ELR (cell line): Measurements from ENCODE around the gene NCKAP5.
A peak's percentile ranks its signal among the peaks of the same experiment; 100 is the strongest.
"Not testable (repeated sequence)": the region's sequence is repeated elsewhere in the genome, so short reads cannot be mapped to it uniquely, and the experiment has no call there.

Experiments used
- DNase-seq: peaks from one replicate; pipeline ENCODE4 v3.0.0-alpha.2; 2015; ENCODE audit warnings: low read depth

NCKAP5 gene

DNA sequence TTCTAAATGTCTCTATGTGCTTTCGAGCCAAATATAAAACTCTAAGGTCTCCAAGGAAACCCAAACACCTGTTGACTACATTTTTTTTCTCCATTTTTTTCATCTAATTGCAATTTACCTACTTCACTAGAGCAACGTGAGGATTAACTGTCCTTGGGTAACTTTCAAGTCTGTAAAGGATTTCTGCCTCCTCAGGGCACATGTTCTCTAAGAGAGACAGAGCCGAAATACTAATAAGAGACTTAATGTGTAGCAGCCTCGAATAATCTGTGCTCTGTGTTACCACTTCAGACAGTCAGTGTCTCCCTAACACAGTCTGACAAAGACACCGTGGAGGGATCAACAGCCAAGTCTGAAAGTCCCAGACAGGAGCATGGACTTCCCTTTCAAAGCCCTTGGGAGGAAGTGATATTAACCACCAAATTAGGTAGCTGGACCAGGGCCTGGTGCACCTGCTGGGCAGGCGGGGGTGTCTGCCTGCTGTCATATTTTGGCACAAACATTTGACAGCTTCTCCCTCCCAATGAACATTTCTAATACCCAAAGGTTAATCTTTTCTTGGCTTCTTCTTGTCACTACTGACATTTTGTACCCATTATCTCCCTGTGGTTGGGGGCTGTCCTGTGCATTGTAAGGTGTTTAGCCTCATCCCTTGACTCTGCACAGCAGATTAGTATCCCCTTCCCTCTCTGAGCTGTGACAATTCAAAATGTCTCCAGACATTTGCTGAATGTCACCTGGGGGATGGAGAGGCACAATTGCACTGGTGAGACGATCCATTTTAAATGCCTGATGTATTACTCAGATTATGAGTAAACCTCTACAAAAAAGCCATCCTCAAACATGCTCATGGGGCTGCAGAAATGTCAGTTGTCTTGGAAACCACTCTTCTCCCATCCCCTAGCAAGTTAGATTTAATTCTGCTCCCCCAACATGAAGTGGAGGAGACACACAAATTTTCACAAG lies 852.6 kb downstream of the NCKAP5 start:
- DNase-seq = peak; percentile 53

DNA sequence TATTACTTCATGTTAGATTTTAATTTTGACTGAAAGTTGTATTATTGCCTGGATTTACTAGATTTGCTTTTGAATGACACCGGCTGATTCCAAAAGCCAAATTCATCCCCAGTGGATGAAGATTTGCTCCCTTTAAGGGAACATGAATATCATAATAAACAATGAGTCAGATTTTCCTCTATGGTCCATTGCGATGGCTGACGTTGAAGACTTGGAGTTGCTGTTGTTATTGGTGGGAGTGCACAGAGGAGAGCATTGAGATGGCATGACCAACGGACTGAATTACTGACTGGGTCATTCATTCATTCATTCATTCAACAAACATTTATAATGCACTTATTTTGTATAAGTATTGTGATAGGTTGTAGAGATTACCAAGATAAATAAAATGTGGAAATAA lies 864.9 kb downstream of the NCKAP5 start:
- DNase-seq = peak; percentile 34

DNA sequence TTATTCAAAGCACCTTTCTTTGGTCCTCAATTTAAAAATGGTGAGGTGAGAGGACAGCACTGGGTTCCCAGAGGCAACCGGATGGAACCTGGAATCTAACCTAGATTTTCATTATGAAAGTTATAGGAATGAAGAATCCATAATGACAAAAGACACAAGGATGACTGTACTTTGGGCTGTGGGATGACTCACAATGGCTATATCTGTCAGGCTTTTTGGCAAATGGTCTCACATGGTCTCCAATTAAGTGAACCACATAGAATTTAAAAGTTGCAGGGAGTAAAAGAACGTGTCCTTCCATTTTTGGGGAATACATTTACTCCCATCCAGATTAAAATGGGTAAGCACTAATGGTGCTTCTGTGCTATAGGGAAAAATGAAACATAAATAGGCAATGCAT lies 866.5 kb downstream of the NCKAP5 start:
- DNase-seq = peak; percentile 76

DNA sequence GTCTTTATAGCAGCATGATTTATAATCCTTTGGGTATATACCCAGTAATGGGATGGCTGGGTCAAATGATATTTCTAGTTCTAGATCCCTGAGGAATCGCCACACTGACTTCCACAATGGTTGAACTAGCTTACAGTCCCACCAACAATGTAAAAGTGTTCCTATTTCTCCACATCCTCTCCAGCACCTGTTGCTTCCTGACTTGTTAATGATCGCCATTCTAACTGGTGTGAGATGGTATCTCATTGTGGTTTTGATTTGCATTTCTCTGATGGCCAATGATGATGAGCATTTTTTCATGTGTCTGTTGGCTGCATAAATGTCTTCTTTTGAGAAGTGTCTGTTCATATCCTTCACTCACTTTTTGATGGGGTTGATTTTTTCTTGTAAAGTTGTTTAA lies 868.5 kb downstream of the NCKAP5 start:
- DNase-seq = not testable (repeated sequence)

DNA sequence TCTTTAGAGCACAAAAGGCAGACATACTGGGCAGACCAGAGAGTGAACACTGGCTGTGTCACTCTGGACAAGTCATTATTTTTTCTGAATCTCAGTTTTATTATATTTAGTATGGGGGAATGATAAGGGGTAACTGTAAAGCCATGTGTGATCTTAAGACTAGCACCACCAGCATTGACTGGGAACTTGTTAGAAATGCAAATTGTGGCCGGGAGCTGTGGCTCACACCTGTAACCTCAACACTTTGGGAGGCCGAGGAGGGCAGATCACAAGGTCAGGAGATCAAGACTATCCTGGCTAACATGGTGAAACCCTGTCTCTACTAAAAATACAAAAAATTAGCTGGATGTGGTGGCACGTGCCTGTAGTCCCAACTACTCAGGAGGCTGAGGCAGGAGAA lies 869.9 kb downstream of the NCKAP5 start:
- not testable (repeated sequence) for DNase-seq

DNA sequence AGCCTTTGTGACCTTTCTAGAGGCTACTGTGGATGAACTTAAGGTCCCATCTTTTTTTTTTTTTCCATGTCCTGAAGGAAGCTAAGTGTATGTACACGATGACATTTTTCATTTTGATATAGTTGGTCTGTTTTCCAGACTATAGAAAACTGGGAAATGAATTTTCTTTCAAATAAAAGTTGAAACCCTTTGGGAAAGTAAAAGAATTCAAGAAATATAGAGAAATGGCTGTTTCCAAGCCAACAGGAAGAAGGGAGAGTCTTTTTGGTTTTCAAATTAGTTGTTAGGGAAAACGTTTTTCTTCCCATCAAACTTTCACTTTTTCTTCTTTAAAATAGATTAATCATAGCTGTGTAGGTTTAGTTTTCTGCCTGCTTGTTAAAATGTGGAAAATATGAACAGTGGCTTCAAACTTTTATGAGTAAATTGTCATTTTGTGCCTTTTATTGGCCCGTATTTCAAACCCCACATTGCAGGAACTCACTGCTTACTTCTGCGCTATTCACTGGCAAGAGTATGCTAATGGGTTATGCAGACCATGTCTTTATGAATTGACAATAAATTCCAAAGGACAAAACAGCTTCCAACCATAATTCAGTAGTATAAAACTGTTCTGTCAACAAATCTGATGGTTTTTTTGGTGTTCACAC lies 870.6 kb downstream of the NCKAP5 start:
- no peak for DNase-seq

DNA sequence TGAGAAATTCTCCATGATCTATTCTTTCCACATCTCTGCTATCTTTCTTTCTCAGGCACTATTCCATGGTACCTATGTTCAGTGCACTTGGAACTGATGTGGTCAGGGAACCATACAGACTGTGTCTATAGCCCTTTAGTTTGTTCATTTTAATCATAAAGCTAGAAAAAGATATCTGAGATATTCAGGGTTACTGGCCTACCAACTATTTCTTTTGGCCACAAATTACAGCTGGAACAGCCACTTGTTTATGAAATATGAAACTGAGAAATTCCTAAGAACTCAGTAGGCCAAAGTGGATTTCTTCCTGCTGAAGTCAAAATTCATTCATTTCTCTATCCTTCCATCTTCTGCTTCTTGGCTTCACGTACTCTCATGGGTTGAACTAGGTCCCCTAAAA lies 875.4 kb downstream of the NCKAP5 start:
- DNase-seq = peak; percentile 15

DNA sequence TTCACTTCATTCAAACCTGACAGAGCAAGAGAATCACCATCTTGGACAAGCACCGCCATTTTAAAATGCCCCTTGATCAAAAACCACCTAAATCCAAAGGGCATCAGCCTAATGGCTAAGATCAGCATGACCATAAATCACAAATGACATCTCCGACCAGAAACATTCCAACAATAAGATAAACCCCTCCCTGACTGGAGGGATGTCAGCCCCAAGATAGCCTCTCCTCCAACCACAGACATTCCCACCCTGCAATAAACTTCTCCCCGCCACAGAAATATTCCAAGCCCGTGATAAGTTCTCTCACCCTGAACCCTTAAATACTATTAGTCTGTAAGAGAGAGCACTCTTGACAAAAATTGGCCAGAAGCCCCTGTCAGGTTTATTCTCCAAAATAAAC lies 876.7 kb downstream of the NCKAP5 start:
- no peak for DNase-seq

DNA sequence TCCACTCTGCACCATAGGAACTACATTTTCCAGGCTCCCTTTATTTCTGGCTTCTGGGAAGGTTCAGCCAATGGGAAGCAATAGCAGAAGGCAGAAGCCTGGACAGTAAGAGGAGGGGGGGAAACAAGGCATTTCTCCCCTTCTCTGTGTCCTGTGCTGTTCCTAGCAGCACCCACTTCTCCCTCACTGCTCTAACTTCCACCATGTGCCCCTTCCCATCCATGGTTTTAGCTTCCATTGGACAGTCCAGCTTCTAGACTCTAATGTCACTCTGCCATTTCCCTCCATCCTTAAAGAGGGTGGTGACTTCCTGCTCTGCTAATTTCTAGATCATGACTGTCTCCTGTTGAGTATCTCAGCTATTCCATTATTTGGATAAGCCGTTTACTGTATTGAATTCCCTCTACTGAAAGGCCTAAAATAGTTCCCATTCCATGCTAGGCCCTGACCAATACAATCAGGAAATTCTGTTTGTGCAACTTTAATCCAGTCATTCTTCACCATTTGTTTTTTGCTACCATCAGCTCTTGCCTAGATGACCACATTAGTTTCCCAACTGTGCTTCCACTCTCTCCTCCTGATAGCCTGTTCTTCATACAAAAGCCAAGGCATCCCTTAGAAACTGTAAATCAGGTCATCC lies 877.5 kb downstream of the NCKAP5 start:
- no peak for DNase-seq

DNA sequence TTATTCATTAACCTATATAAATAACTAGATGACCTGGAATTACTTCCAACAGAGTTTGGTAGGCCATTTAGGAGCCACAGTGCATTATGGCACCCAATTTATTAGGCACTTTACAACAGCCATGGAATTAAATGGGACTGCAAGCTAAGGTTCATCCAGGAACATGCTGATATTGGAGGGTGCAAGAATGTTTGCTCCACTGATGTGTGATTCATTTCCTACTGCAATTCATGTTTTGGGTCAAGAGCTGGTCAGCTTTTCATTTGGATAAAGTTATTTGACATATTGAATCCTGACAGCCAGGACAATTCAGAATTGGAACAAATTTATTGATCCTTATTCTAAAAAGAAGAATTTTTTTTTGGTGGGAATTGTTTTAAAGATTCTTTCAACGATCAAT lies 886.5 kb downstream of the NCKAP5 start:
- DNase-seq = peak; percentile 36

DNA sequence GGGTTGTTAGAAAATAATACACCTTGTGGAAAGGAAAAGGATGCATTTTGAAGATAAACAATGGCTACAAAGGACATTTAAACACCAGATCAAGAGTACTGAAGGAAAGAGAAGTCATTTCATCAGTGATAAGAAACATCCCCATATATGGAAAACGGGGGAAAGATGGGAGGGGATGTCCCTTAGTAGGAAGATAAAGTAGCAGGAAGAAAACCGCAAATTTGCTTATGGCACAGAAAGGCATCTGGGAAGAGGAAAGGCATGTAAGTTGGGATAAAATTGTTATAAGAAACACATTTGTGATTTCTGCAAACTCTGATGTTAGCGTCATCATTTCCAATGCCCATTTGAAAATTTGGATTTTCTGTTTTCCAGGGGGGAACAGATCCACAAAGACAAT lies 887.7 kb downstream of the NCKAP5 start:
- no peak for DNase-seq

DNA sequence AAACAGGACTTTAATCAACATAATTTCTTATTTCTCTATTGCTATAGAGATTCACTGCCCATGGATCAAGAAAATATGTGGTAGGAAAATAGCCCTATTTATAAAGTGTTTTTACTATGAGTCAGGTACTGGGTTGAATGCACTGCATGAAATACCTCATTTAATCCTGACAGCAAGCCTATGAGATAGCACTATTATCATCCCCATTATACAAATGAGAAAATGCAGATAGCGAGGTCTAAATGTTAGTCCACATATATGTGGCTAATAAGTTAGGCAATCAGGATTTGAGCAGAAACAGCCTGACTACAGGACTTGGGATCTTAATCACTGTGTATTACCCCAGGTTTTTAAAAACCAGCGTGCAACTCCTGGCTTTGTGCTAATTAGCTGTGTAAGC lies 889.8 kb downstream of the NCKAP5 start:
- peak; percentile 43 for DNase-seq

DNA sequence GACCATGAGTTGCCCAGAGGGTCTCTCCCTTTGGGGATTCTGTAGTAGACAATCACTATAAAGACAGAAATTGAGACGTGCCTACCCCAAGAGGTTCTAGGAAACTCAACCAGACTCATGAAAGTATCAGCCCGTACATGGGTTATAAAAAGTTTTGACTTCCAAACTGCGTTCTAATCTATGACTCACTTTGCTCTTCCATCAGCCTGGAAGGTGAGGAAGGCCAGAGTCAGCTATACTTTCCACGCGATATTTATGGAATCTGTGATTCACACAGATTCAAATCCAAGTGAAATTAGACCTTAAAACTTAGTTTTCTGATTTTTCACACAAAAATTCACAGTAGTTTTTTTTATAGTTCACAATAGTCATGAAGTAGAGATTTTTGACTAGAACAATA lies 890.6 kb downstream of the NCKAP5 start:
- DNase-seq = peak; percentile 81

DNA sequence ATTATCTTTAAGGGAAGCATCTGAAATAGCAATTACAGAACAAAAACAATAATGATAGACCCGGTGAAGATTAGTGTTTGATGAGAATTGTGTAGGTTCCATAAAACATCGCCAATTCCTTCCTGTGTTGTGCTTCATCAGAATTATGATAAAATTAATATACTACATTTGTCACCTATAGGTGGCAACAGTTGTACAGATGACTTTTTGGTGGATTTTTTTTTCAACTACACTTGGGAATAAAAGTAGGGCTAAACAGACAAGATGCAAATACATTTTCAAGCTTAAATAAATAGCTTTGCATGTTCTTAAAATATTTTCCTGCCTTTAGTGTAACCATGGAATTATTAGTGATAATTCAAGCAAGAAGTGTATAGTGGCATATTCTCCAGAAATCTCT lies 891.3 kb downstream of the NCKAP5 start:
- peak; percentile 48 for DNase-seq

DNA sequence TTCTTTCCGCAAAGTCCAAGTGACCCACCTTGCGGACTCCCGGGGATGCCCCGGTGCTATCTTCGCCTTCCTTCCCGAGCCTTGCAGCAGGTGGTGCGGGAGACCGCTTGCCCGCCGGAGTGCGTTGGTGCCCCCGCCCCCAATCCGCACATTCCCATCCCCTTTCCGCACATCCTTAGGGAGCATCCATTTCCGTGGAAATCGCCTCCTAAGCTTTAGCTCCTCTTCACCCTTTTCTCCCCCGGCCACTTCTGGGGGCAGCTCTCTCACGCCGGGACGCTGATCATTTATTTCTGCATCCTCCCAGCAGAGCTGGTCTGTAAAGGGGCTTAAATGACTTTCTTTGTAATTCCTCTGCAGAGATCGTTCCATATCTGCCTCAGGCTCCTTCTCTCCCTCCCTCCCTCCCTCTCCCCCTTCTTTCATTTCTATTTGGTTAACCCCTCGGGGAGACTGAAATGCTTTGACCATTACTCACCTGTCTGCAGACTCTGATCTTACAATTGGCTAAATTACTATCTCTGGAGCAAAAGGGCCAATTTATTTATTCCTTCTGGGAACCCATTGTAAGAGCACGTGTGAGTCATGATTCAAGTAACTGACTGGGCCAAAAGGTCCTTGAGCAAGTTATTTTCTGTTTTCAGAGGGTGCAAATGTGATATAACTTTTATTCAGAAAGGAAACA lies 897.0 kb downstream of the NCKAP5 start:
- DNase-seq = peak; percentile 98

DNA sequence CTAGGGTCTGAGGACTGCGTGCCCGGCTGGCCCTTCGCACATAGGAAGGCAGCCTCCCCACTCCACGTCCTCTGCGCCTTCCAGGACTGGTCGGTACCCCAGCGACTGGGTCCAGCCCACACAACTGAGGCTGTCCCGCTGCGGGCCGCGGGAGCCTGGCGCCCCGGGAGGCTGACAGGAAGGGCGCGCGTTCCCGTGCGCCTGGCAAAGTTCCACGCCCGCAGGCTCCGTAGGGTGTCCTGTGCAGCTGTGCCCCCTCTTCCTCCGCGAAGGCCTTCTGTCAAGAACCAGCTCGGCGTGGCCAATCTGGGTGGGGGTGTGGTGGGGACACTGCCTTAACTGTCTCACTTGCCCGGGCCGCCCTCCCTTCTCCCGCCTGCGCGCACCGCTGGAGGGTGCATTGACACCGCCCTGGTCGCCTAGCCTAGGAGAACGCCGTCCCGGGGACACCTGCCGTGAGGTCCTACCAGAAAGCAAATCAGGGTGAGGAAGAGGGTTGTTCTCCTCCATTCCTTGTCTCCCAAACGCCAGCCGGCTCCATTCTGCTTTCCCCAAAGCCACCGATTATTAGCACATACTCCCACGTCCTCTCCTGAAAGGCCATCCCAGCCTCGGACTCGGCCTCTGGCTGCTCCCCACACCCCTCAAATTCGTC lies 897.6 kb downstream of the NCKAP5 start:
- peak; percentile 62 for DNase-seq

DNA sequence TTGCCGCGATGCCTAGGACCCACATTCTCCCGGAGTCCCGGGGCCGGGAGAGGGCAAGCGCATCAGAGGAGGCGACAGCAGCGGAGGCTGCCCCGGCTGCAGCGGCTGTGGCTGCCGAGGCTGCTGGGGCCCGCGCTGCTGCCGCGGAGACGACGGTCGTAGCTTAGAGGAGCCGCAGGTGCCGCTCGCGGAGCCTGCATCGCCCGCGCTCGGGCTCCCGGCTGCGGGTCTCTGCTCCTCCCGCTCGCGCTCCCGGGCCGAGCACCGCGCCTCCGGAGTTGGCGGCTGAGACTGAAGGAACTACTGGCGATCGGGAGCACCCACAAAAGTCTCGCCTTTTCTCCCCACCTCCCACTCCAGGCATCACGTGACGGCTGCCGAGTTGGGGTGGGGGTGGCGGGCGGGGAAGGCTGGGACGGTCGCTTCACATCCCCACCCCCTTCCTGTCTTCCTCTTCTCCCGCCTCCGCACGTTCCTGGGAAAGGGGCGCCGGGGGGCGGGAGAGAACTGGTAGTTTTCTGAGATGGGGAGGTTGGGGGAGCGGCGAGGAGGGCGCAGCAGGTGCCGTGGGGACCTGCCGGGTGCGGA lies 898.3 kb downstream of the NCKAP5 start, which contains the start of gene LYPD1:
Gene LYPD1 (minus strand): TSS at position 298 of the 588 bp plus-strand sequence. CDS start 273 bp downstream, at position 25.
- peak; percentile 59 for DNase-seq

DNA sequence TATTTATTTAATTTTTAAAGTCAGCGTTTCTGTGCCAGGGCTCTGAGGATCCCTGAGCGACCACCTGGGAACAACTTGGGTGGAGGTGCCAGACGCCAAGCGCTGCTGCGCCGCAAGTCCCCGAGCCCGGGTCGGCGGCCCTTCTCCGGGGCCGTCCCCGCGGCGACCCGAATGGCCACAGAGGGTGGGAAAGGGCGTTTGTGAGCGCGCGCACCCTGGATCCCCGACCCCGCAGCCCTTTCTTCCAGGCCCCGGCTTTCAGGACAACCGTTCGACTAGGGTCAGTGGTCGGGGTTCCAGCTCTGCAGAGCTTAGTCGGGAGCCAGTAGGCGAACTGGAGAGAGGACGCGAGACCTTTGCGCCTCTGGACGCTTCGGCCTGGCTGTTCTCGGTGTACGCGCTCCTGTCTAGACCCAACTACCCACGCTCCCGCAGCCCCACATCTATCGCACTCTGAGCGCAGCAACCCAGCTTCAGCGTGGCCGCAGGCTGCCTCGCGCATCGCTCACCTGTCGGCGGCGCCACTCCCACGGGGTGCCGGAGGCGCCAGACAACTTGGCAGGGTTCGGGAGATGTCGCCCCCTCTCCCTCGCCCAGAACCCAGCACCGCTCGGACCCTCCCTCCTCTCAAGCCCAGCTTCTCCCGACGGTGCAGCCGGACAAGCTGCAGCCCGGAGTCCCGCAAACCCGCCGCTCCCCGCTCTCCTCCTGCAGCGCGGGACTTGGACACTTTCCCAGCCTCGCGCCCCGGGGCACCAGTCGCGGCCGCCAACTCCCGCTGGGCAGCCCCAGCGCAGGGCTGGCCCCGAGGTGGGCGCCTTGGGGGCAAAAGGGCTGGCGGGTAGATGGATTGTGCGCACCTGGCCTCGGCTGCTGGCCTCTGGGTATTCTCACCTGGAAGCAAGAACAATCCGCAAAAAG lies 899.0 kb downstream of the NCKAP5 start:
- DNase-seq = peak; percentile 43

DNA sequence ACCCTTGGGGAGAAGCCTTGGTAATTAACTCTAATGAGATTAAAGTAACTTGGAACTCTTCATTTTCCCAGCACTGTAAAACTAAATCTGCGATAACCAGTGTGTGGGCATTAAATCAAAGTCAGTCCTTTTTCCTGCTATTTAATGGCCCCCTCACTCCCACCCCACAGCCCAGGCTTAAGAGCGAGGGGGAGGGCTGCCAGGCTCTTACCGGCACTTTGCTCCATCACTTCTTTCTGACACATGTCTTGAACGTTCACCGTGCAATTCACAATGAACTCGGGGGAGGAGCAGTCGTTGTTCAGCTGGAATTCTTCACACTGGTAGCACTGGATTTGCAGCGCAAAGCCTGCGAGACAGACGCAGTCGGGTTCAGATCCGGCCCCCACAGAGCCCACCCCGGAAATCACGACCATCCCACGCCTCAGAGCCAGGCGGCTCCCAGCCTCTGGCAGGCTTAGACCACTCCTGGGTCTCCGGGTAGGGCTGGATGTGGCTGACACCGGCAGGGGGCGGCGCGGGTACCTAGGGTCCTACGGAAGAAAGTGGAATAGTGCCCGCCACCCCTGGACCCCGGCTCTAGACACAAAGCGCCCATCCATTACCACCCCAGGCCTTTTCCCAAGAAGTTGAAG lies 900.0 kb downstream of the NCKAP5 start:
- DNase-seq = peak; percentile 40

DNA sequence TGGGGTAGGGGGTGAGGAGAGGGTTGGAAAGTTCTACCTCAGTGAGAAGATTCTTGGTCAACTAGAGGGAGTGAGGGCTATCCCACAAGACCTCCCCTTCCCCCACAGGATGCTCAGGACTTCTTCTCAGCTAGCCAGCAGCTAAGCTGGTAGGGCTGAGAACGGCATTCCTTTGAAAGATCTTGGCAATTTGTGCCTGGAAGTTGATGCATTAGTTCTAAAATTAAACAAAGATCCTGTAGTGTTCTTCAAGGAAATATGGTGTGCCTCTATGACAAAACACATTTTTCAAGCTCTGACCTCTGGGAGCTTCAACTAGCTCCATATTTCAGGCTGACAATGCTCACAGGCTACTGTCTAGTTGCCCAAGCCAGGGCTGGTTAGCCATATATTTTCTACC lies 900.6 kb downstream of the NCKAP5 start:
- peak; percentile 3 for DNase-seq
